CD4-positive, alpha-beta memory T cell (primary cell): Measurements from ENCODE around the gene BEND5. TPM values are rescaled to one million over a fixed set of nuclear protein-coding genes. Genes with fewer than 3 reads are reported as not detected.

Source experiments
- CTCF ChIA-PET: fragments of 350-600 bp; sonication (Branson Sonifier 250); formaldehyde crosslinking; loops from one replicate; lab custom pipeline; 2021; ENCODE audit warnings: inconsistent platforms; ENCODE audit not compliant: partially characterized antibody; lab: Charles Lee
- POLR2A ChIA-PET: fragments of 350-600 bp; sonication (Branson Sonifier 250); formaldehyde crosslinking; loops from one replicate; lab custom pipeline; 2021; ENCODE audit not compliant: partially characterized antibody; lab: Charles Lee
- DNase-seq, 5 donors: peaks; one replicate each; pipeline versions ENCODE4 v3.0.0 to v3.0.0-alpha.2; 2020 to 2022; ENCODE audit warnings: mixed read lengths in 1 of 5
- H3K27ac ChIP-seq: one replicate; pipeline ENCODE4 v1.7.0; 2013; ENCODE audit warnings: low read depth, low read length
- H3K27me3 ChIP-seq: 2 replicates; pipeline ENCODE4 v1.7.0; 2013; ENCODE audit warnings: mild to moderate bottlenecking, low read length, moderate library complexity; ENCODE audit not compliant: insufficient read depth
- H3K36me3 ChIP-seq: 2 replicates; pipeline ENCODE4 v1.7.0; 2013; ENCODE audit warnings: mild to moderate bottlenecking, low read length, moderate library complexity; ENCODE audit not compliant: insufficient read depth
- H3K4me1 ChIP-seq: 2 replicates; pipeline ENCODE4 v1.7.0; 2013; ENCODE audit warnings: mild to moderate bottlenecking, low read length, moderate library complexity; ENCODE audit not compliant: insufficient read depth
- H3K4me3 ChIP-seq, 2 donors: one replicate each; pipeline ENCODE4 v1.7.0; 2013; ENCODE audit warnings: low read length in 2 of 2, mild to moderate bottlenecking in 1 of 2
- H3K9me3 ChIP-seq, 2 donors: one replicate each; pipeline ENCODE4 v1.7.0; 2013; ENCODE audit warnings: low read length in 2 of 2, control low read depth in 1 of 2; ENCODE audit not compliant: control insufficient read depth in 1 of 2
- H3K27ac Mint-ChIP-seq, 7 donors: one replicate each; pipeline ENCODE4 v1.8.0; 2020 to 2021; ENCODE audit warnings: mixed read lengths in 7 of 7, mild to moderate bottlenecking in 6 of 7, inconsistent platforms in 3 of 7, moderate library complexity in 3 of 7
- H3K27me3 Mint-ChIP-seq, 2 donors: one replicate each; pipeline ENCODE4 v1.8.0; 2020 to 2021; ENCODE audit warnings: mixed read lengths in 2 of 2
- H3K36me3 Mint-ChIP-seq, 2 donors: one replicate each; pipeline ENCODE4 v1.8.0; 2020 to 2021; ENCODE audit warnings: mixed read lengths in 2 of 2, inconsistent platforms in 1 of 2, mild to moderate bottlenecking in 1 of 2
- H3K4me1 Mint-ChIP-seq, 4 donors: one replicate each; pipeline ENCODE4 v1.8.0; 2020 to 2021; ENCODE audit warnings: mixed read lengths in 4 of 4, mild to moderate bottlenecking in 1 of 4
- H3K4me3 Mint-ChIP-seq, 8 donors: one replicate each; pipeline ENCODE4 v1.8.0; 2020 to 2021; ENCODE audit warnings: mixed read lengths in 8 of 8, mild to moderate bottlenecking in 7 of 8, moderate library complexity in 6 of 8, inconsistent platforms in 3 of 8
- H3K9me3 Mint-ChIP-seq, 8 donors: one replicate each; pipeline ENCODE4 v1.8.0; 2020 to 2021; ENCODE audit warnings: mixed read lengths in 8 of 8, mild to moderate bottlenecking in 5 of 8, inconsistent platforms in 3 of 8, moderate library complexity in 1 of 8
- intact Hi-C: fragments of 100-400 bp; cut with micrococcal nuclease; formaldehyde crosslinking; loops from one replicate; pipeline ENCODE4 v1.15.1; 2023
- polyA plus RNA-seq, 2 donors: library from polyadenylated mRNA; unstranded; fragments of 300-500 nt; fragmentation: Illumina TruSeq; gene quantifications; one replicate each; pipeline ENCODE4 v1.2.3, GENCODE V29; 2021
- total RNA-seq, 2 experiments: library from RNA; stranded (reverse); gene quantifications; one replicate each; pipeline ENCODE4 v1.2.3, GENCODE V29; 2021

Gene BEND5
- total and polyA plus RNA-seq, 4 experiments from 2014 or later = 0.18 to 1.7 (median 0.85) TPM

- Histone ChIP-seq H3K4me1 (no peaks in the 10 kb centered on the region), H3K4me3 (no peak overlapping the region), H3K36me3 (no peaks in the 10 kb centered on the region), H3K9me3 (no peaks in the 10 kb centered on the region), H3K27ac (no peak overlapping the region), H3K27me3 (no peaks in the 10 kb centered on the region)
- no peak overlapping the region for H3K27ac Mint-ChIP-seq
- DNase-seq = no peak
- POLR2A ChIA-PET = no interaction called here
- H3K9me3 Mint-ChIP-seq = no peaks in the 10 kb centered on the region
- CTCF ChIA-PET = no interaction called here
- H3K4me3 Mint-ChIP-seq = no peak overlapping the region
- intact Hi-C loops = no loop called here
- no peaks in the 10 kb centered on the region for H3K4me1 Mint-ChIP-seq
- peaks cover 0 to 1% of the 10 kb centered on the region in 2 donors for H3K27me3 Mint-ChIP-seq
- no peaks in the 10 kb centered on the region for H3K36me3 Mint-ChIP-seq
Observed at GRCh38 chr1:48684381-48684780, 92.3 kb downstream of the BEND5 start.

- Histone ChIP-seq H3K4me1 (no peaks in the 10 kb centered on the region), H3K27me3 (no peaks in the 10 kb centered on the region), H3K36me3 (no peaks in the 10 kb centered on the region), H3K9me3 (no peaks in the 10 kb centered on the region), H3K27ac (no peak overlapping the region), H3K4me3 (no peak overlapping the region)
- Mint-ChIP-seq H3K4me3 (no peak overlapping the region), H3K27ac (no peak overlapping the region), H3K4me1 (no peaks in the 10 kb centered on the region), H3K36me3 (no peaks in the 10 kb centered on the region), H3K27me3 (no peaks in the 10 kb centered on the region), H3K9me3 (no peaks in the 10 kb centered on the region)
- DNase-seq = no peak
- ChIA-PET POLR2A (no interaction called here), CTCF (no interaction called here)
- intact Hi-C loops = no loop called here
Observed at GRCh38 chr1:48683839-48684238, 92.9 kb downstream of the BEND5 start.

GRCh38 chr1:48681476-48682305, 95.0 kb downstream of the BEND5 start:
- no peaks in the 10 kb centered on the region for H3K36me3 Mint-ChIP-seq
- peaks cover 0 to 2% of the 10 kb centered on the region in 2 donors for H3K27me3 Mint-ChIP-seq
- DNase-seq = no peak
- ChIA-PET CTCF (no interaction called here), POLR2A (no interaction called here)
- intact Hi-C loops = no loop called here
- Histone ChIP-seq H3K4me3 (no peak overlapping the region), H3K4me1 (no peaks in the 10 kb centered on the region), H3K27ac (no peak overlapping the region), H3K9me3 (no peaks in the 10 kb centered on the region), H3K36me3 (no peaks in the 10 kb centered on the region), H3K27me3 (no peaks in the 10 kb centered on the region)
- H3K9me3 Mint-ChIP-seq = no peaks in the 10 kb centered on the region
- peak overlapping the region in 1 of 7 donors; percentile 49 for H3K27ac Mint-ChIP-seq
- no peak overlapping the region for H3K4me3 Mint-ChIP-seq
- peaks cover 0 to 2% (median 0%) of the 10 kb centered on the region in 4 donors for H3K4me1 Mint-ChIP-seq

- H3K4me1 ChIP-seq = no peaks in the 10 kb centered on the region
- no peaks in the 10 kb centered on the region for H3K36me3 ChIP-seq
- no peaks in the 10 kb centered on the region for H3K9me3 ChIP-seq
- Mint-ChIP-seq H3K9me3 (no peaks in the 10 kb centered on the region), H3K27ac (no peak overlapping the region), H3K4me1 (peaks cover 0 to 2% (median 0%) of the 10 kb centered on the region in 4 donors), H3K4me3 (no peak overlapping the region), H3K27me3 (peaks cover 2% of the 10 kb centered on the region in 2 donors), H3K36me3 (no peaks in the 10 kb centered on the region)
- no peaks in the 10 kb centered on the region for H3K27me3 ChIP-seq
- intact Hi-C loops = no loop called here
- no peak overlapping the region for H3K27ac ChIP-seq
- H3K4me3 ChIP-seq = no peak overlapping the region
- ChIA-PET POLR2A (no interaction called here), CTCF (interaction anchor here (1.6 kb wide), 1 partner anchor 17 kb away, joined by 6 read pairs; no protein-coding TSS in a partner anchor)
- no peak for DNase-seq
Observed at GRCh38 chr1:48680411-48681035, 96.2 kb downstream of the BEND5 start.

GRCh38 chr1:48679859-48680258, 96.8 kb downstream of the BEND5 start:
- ChIA-PET POLR2A (no interaction called here), CTCF (interaction anchor here (1.6 kb wide), 1 partner anchor 17 kb away, joined by 6 read pairs; no protein-coding TSS in a partner anchor)
- Mint-ChIP-seq H3K9me3 (no peaks in the 10 kb centered on the region), H3K27ac (no peak overlapping the region), H3K4me1 (peaks cover 0 to 2% (median 0%) of the 10 kb centered on the region in 4 donors), H3K27me3 (peaks cover 2 to 9% of the 10 kb centered on the region in 2 donors), H3K36me3 (no peaks in the 10 kb centered on the region), H3K4me3 (no peak overlapping the region)
- Histone ChIP-seq H3K27ac (no peak overlapping the region), H3K4me3 (no peak overlapping the region), H3K9me3 (no peaks in the 10 kb centered on the region), H3K4me1 (no peaks in the 10 kb centered on the region), H3K27me3 (no peaks in the 10 kb centered on the region), H3K36me3 (no peaks in the 10 kb centered on the region)
- no peak for DNase-seq
- intact Hi-C loops = no loop called here

GRCh38 chr1:48678710-48679505, 97.8 kb downstream of the BEND5 start:
- no peaks in the 10 kb centered on the region for H3K9me3 Mint-ChIP-seq
- intact Hi-C loops = no loop called here
- peaks cover 0 to 2% (median 0%) of the 10 kb centered on the region in 4 donors for H3K4me1 Mint-ChIP-seq

More at GRCh38 chr1:48678710-48679505, 97.8 kb downstream of the BEND5 start:
- H3K4me1 ChIP-seq = no peaks in the 10 kb centered on the region
- Mint-ChIP-seq H3K27ac (no peak overlapping the region), H3K36me3 (no peaks in the 10 kb centered on the region), H3K4me3 (no peak overlapping the region), H3K27me3 (peaks cover 2 to 17% of the 10 kb centered on the region in 2 donors)
- no peak overlapping the region for H3K4me3 ChIP-seq
- POLR2A ChIA-PET = no interaction called here
- CTCF ChIA-PET = interaction anchor here (1.6 to 1.7 kb wide), 2 partner anchors 9 to 18 kb away, joined by 4 to 6 read pairs; no protein-coding TSS in a partner anchor
- H3K36me3 ChIP-seq = no peaks in the 10 kb centered on the region
- H3K9me3 ChIP-seq = no peaks in the 10 kb centered on the region
- H3K27me3 ChIP-seq = no peaks in the 10 kb centered on the region
- DNase-seq = no peak
- no peak overlapping the region for H3K27ac ChIP-seq
